ENCODE results near the gene ZRANB1. TPM values are rescaled to one million over a fixed set of nuclear protein-coding genes. Genes with fewer than 3 reads are reported as not detected.
A peak's percentile ranks its signal among the peaks of the same experiment; 100 is the strongest.

The ZRANB1 gene
- total RNA-seq, 2 experiments from 2014 or later, result 21.2 to 22.2 TPM

- Histone ChIP-seq H3K27me3 (ENCODE audit: control insufficient read depth in 1 of 2, insufficient read depth in 2 of 2, low read length in 2 of 2) (no peaks in the 10 kb centered on the region), H3K4me1 (ENCODE audit: insufficient read depth, low read length) (peaks cover 13% of the 10 kb centered on the region), H3K27ac (ENCODE audit: low read depth in 1 of 2, low read length in 2 of 2) (no peak overlapping the region), H3K4me3 (ENCODE audit: low read length) (no peak overlapping the region), H3K9me3 (ENCODE audit: control insufficient read depth in 1 of 2, insufficient read depth in 1 of 2, low read length in 2 of 2) (no peaks in the 10 kb centered on the region), H3K36me3 (ENCODE audit: insufficient read depth, low read length) (peaks cover 4% of the 10 kb centered on the region)
- H3K36me3 Mint-ChIP-seq (ENCODE audit: low read depth), result peaks cover 39% of the 10 kb centered on the region
- intact Hi-C loops (cut with DNase I, micrococcal nuclease), result no loop called here
- POLR2A ChIA-PET, result interaction anchor here (0.7 kb wide), 1 partner anchor 34 kb away, joined by 4 read pairs; no protein-coding TSS in a partner anchor
- DNase-seq (no peak), ATAC-seq (ENCODE audit: poor library complexity) (no peak)
- no peak for TF ChIP-seq CTCF (IDR thresholded peaks at IDR 0.05)
- no peaks in the 10 kb centered on the region for H3K9me3 Mint-ChIP-seq
- peak overlapping the region; percentile 15 for H3K27ac Mint-ChIP-seq
- no peaks in the 10 kb centered on the region for H3K27me3 Mint-ChIP-seq
- H3K4me3 Mint-ChIP-seq, result no peak overlapping the region
- CTCF ChIA-PET, result no interaction called here
- H3K4me1 Mint-ChIP-seq (ENCODE audit: low read depth), result peaks cover 72% of the 10 kb centered on the region
Measured at GRCh38 chr10:124957404-124957947, 15.6 kb downstream of the ZRANB1 start.

GRCh38 chr10:124959564-124959963 is 17.6 kb downstream of the ZRANB1 start:
- peaks cover 11% of the 10 kb centered on the region for H3K4me1 ChIP-seq (ENCODE audit: insufficient read depth, low read length)
- DNase-seq (no peak), ATAC-seq (ENCODE audit: poor library complexity) (no peak)
- Mint-ChIP-seq H3K4me3 (no peak overlapping the region), H3K36me3 (ENCODE audit: low read depth) (peaks cover 48% of the 10 kb centered on the region), H3K27me3 (no peaks in the 10 kb centered on the region), H3K27ac (no peak overlapping the region), H3K4me1 (ENCODE audit: low read depth) (peaks cover 68% of the 10 kb centered on the region), H3K9me3 (no peaks in the 10 kb centered on the region)
- ChIA-PET POLR2A (no interaction called here), CTCF (no interaction called here)
- TF ChIP-seq CTCF (IDR thresholded peaks at IDR 0.05), result no peak
- no peak overlapping the region for H3K4me3 ChIP-seq (ENCODE audit: low read length)
- intact Hi-C loops (cut with DNase I, micrococcal nuclease), result no loop called here
- peaks cover 2% of the 10 kb centered on the region for H3K36me3 ChIP-seq (ENCODE audit: insufficient read depth, low read length)
- H3K27me3 ChIP-seq (ENCODE audit: control insufficient read depth in 1 of 2, insufficient read depth in 2 of 2, low read length in 2 of 2), result no peaks in the 10 kb centered on the region
- H3K27ac ChIP-seq (ENCODE audit: low read depth in 1 of 2, low read length in 2 of 2), result no peak overlapping the region
- H3K9me3 ChIP-seq (ENCODE audit: control insufficient read depth in 1 of 2, insufficient read depth in 1 of 2, low read length in 2 of 2), result no peaks in the 10 kb centered on the region

DNA sequence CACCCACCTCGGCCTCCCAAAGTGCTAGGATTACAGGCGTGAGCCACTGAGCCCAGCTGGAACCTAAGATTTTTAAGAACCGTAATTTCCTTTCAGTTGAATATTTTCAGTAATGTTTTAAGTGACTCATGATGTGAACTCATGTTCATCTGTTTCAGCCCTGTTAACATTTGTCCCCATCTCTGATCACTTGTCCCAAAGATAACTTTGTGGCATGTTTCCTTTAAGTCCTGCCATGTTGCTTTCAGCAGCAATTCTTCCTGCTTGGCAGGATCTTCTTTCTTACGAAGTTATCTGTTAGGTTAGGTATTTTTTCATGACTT is 19.3 kb downstream of the ZRANB1 start:
- intact Hi-C loops (cut with DNase I, micrococcal nuclease), result no loop called here
- TF ChIP-seq CTCF (IDR thresholded peaks at IDR 0.05), result no peak
- ATAC-seq (ENCODE audit: poor library complexity), result no peak
- H3K36me3 Mint-ChIP-seq (ENCODE audit: low read depth), result peaks cover 52% of the 10 kb centered on the region
- H3K27me3 Mint-ChIP-seq, result no peaks in the 10 kb centered on the region
- peaks cover 64% of the 10 kb centered on the region for H3K4me1 Mint-ChIP-seq (ENCODE audit: low read depth)
- Histone ChIP-seq H3K4me3 (ENCODE audit: low read length) (no peak overlapping the region), H3K4me1 (ENCODE audit: insufficient read depth, low read length) (peaks cover 4% of the 10 kb centered on the region), H3K36me3 (ENCODE audit: insufficient read depth, low read length) (peaks cover 8% of the 10 kb centered on the region), H3K9me3 (ENCODE audit: control insufficient read depth in 1 of 2, insufficient read depth in 1 of 2, low read length in 2 of 2) (no peaks in the 10 kb centered on the region), H3K27ac (ENCODE audit: low read depth in 1 of 2, low read length in 2 of 2) (no peak overlapping the region), H3K27me3 (ENCODE audit: control insufficient read depth in 1 of 2, insufficient read depth in 2 of 2, low read length in 2 of 2) (no peaks in the 10 kb centered on the region)
- CTCF ChIA-PET, result no interaction called here
- H3K4me3 Mint-ChIP-seq, result no peak overlapping the region
- H3K9me3 Mint-ChIP-seq, result no peaks in the 10 kb centered on the region
- DNase-seq, result no peak
- no peak overlapping the region for H3K27ac Mint-ChIP-seq
- POLR2A ChIA-PET, result no interaction called here
